HG03045 (cell line): ENCODE data around the gene RAB31.

Experiments
- ATAC-seq: cut with Tn5 transposase; IDR thresholded peaks from one replicate; pipeline ENCODE4 v1.9.1; 2021; ENCODE audit warnings: mild to moderate bottlenecking, moderate library complexity; ENCODE audit not compliant: unreplicated experiment

Gene RAB31

DNA sequence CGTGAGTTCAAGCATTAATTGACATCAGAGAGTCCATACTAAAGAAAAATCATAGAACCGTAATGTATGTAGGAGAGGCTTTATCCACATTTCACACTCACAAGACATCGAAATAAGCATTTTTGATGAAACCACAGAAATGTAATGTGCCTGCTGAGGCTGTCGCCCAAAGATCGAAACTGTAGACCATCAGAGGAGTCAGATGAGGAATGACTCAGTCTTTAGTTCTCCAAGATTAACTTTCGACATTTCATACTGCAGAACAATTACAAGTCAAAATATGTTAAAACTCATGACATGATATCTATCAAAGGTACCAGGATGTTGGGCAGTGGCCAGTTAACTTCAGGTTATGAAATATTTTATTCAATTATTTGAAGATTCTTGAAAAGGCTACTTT is 79.6 kb downstream of the RAB31 start:
- ATAC-seq, result no peak

DNA sequence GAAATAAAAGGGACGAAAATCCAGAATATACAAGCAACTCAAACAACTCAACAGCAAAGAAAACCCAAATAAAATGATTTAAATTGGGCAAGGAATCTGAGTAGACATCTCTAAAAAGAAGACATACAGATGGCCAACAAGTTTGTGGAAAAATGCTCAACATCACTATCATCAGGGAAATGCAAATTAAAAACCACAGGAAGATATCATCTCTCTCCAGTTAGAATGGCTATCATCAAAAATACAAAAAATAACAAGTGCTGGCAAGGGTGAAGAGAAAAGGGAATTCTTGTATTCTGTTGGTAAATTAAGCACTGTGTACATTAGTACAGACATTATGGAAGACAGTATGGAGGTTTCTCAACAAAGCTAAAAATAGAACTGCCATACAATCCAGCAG is 80.0 kb downstream of the RAB31 start:
- ATAC-seq, result no peak

DNA sequence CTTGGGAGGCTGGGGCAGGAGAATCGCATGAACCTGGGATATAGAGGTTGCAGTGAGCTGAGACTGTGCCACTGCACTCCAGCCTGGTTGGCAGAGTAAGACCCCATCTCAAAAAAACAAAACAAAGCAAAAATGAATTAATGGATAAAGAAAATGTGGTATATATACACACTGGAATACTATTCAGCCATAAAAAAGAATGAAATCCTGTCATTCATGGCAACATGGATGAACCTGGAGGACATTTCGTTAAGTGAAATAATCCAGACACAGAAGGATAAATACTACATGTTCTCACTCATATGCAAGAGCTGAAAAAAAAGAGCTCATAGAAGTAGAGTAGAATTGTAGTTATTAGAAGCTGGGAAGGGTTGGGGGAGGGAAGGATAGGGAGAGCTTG is 80.8 kb downstream of the RAB31 start:
- ATAC-seq, result no peak

DNA sequence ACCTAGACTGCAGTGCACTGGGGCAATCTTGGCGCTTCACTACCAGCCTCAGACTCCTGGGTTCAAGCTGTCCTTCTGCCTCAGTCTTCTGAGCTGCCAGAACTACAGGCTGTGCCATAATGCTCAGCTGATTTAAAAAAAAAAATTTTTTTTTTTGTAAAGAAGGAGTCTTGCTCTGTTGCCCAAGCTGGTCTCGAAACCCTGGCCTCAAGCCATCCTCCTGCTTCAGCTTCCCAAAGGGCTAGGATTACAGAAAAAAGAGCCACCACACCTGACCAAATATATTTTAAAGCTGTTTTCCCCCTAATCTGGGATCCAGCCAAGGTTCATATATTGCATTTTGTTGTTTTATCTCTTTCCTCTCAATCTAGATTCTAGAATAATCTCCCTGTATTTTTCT is 82.2 kb downstream of the RAB31 start:
- no peak for ATAC-seq

DNA sequence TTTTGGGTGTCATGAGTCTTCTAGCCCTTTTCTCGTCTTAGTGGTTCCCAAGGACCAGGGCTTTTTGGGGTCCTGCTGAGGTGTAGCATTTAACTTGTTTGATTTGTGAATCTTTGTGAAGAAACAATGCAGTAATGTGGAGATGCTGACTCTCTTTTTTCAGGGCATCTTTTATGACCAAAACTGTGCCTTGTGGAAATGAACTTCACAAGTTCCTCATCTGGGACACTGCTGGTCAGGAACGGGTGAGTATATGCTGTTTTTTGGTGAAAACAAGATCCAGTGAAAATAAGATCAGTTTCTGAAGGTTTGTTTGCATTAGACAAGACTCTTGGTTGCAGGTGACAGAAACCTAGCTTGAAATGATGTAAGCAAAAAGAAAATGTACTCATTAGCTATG is 83.9 kb downstream of the RAB31 start:
- no peak for ATAC-seq

DNA sequence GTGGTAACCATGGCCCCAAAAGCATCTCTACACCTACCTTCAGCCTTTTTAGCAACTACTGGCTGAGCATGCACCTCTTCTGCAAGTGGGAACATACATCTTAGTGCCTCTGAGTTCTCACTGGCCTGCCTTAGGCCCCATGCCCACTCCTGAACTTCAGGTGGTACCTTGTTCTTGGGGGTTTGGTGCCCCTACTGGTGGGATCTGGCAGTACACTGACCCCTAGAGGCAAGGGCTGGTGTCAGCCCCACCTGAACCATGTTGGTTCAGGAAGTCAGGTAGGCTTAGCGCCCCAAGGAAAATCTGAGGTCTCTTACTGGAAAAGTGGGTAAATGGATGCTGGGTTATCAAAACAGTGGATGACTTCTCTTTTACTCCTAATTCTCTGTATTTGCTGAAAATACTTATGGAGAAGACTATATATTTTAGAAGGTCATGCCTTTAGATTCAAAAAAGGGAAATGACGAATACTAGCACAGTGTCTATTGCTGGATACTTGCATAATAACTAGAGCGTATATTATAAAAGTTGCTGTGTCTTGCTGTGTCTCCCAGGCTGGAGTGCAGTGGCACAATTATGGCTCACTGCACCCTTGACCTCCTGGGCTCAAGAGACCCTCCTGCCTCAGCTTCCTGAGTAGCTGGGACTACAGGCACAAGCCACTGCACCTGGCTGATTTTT is 84.6 kb downstream of the RAB31 start:
- no peak for ATAC-seq

DNA sequence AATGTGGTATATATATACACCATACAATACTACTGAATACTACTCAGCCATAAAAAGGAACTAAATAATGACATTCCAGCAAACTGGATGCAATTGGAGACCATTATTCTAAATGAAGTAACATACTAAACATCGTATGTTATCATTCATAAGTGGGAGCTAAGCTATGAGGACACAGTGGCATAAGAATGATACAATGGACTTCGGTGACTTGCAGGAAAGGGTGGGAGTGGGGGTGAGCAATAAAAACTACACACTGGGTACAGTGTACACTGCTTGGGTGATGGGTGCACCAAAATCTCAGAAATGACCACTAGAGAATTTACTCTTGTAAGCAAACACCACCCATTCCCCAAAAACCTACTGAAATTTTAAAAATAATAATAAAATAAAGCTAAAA is 87.9 kb downstream of the RAB31 start:
- no peak for ATAC-seq

DNA sequence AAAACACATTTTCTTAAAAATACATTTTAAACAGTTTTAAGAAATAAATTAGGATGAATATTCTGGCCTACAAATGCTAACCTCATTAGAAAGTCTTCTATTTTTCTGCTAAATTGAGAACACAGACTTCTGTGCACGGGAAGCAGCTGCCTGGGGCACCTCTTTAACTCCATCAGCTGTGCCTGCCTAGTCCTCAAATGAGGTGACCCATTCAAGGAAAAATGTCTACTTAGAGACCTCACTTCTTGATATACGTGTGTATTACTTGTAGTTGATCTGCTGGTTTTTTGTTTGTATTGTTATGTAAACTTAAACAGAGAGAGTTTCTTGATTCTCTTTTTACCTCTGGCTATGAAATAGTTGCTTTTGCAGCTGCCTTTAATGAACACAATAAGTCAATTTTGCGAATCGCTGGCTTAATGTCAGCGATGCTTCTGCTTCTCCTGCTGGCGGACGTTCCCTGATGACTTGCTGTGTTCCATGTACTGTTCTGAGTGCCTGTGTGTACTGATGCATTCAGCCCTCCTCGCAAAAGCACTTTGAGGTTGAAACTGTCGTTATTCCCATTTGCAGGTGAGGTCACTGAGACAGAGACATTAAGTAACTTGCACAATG is 88.9 kb downstream of the RAB31 start:
- ATAC-seq, result no peak

DNA sequence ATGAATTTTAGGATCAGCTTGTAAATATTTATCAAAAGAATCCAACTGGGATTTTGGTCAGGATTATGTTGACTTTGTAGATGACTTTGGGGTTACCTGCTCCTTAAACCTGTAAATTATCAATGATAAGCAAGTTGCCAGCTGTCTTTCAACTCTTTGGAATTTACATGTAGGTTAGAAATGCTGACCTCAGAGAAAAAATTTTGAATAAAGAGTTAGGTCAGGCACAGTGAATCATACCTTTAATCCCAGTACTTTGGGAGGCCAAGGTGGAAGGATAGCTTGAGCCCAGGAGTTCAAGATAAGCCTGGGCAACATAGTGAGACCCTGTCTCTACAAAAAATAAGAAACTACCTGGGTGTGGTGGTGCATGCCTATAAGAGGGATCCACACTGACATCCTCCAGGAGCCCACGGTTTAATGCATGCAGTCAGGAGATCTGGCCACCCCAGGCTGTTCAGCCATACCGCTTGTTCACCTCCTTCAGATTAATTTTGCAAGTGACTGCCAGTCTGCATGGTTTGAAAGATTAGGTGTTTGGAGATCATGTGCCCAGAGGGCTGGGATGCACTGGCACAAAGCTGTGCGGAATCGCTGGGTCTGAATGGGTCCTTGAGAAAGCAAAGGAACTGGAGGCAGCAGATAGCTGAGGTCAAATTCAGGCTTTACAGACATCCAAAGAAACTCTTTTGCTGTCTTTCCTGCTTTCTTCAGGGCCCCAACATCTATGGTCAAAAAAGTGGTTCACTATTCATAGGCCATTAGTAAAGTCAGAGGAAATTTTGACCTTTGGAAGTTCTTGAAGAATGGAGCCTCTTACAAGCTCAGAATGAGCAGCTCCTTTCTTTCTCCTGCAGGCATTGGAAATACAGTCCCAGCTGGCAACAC is 94.3 kb downstream of the RAB31 start:
- ATAC-seq, result no peak

DNA sequence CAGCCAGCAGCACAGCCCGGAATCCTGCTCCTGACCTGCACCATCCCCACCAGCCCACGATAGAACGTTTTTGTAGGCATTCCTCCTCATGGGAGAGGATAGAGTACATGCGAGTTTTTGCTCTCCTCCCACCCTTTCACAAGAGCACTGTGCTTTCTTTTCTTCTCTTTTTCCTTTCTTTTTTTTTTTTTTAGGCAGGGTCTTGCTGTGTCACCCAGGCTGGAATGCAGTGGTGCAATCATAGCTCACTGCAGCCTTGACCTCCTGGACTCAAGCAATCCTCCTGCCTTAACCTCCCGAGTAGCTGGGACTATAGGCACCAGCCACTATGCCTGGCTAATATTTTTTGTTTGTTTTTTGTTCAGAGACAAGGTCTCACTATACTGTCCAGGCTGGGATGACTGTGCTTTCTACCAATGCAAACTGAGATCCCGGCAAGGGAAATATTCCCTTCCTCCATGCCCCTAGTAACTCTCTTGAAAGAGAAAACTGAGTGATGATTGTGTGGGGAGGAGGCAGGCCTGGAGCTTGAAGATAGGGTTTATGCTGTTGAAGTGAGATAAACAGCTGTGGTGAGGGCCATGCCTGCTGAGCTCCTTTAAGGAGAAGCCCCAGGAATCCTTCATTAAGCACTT is 95.1 kb downstream of the RAB31 start:
- ATAC-seq, result no peak

DNA sequence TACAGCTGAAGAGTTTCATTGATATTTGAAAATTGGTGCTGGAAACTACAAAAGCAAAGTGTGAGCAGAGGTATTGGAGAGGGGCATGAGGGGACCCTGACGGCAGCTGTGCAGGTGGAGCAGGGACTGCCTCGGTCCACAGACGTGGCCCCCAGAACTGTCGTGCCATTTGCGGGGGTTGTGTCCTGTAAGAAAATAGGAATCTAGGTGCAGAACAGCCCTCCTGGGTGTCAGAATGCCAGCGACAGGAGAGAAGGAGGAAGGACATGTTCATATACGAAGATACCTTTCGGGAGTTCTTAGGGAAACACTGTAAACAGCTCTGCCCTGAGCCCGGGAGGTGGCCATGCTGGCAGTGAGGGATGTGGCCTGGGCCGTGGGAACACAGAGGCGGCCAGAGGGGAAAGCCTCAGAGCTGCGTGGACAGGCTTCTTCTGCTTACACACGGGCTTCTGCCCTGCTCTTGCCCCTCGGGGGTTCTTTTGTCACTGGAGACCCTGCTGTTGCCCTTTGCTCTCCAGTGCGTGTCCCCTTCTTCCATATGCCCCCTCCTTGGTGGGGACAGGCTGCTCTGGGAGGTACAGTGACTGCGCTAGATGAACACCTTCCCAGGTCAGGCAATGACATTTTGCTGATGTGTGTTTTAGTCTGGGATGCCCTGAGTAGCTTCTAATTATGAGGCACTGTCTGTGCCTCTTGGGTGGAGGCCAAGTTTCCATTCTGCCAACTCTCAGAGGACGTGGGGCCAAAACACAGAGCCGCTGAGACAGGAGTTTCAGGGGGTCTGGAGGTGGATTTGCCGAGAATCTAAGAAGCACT is 95.8 kb downstream of the RAB31 start:
- no peak for ATAC-seq

DNA sequence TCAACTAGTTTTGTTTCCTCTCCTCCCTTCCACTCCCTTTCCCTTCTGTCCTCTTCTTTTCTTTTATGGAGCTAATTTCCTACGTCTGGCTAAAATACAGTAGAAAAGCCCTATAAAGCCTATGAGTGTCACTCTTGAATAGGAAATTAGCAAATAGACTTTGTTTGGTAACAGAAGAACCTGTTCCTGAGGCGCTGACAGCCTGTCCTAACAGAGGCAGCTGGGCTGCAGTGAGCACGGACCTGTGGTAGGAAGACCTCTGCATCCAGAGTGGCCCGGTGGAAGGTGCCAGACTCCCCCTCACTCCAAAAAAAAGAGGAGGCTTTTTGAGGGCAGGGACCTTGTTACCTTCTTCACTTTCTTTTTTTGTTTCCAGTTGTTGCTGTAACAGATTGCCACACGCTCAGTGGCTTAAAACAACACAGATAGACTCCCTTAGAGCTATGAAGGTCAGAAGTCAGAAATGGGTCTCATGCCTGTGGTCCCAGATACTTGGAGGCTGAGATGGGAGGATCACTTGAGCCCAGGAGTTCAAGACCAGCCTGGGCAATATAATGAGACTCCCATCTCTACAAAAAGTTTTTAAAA is 96.5 kb downstream of the RAB31 start:
- ATAC-seq, result no peak

DNA sequence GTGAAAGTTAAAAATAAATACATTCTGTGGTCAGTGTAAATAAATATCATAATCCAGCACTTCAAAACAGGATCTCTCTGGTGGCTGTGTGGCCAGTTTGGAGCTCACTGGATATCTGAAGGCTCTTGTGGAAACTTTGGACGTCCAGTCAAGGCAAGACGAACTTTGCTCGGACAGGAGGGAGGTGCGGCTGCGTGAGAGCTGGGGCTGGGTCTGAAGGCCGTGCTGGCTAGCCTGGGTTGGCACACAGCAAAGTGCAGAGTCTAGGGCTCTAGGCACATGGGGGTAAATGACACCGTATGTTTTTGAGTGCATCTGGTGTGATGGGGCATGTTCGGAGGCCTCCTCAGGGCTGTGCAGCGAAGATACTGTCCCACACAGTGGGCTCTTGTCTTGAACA is 98.8 kb downstream of the RAB31 start:
- ATAC-seq, result no peak

DNA sequence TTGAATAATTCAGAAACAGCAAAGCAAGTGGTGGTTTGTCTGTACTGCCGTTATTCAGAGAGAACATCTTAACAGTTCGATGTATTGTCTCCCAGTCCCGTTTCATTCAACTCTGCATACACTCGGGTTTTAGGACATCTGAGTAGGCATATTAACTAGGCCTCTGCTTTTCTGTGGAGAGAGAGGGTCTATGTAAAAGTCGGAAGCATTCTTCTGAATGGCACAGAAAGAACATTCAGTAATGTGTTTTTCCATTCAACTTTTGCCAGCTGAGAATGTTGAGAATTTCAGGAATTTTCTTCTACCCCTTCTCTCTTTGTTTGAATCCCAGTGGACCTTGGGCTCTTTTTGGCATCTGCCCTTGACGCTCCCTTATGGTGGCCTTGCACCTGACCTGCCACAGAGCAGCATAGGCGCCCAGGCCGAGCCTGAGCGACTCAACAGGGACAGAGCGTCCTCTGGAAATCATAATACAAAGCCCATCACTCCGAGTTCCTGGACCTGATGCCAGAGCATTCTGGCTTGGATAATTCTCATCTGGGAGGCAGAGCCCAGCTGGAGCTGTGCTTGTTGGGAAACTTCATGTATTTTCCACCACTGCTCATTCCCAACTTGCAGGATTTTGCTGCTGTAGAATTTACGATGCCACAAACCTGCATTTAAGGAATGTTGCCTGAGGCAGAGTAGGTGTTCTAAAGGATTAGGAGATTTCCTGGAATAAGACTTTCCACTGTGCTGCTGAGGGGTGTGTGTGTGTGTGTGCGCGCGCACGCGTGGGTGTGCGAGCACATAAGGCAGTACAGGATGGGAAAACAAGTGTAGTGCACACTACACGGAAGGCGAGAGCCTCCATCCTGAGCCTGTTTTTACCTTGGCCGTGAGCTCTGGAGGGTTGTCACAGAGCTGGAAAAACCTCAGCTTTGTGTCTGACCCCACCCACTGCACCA is 100.5 kb downstream of the RAB31 start:
- ATAC-seq, result no peak

DNA sequence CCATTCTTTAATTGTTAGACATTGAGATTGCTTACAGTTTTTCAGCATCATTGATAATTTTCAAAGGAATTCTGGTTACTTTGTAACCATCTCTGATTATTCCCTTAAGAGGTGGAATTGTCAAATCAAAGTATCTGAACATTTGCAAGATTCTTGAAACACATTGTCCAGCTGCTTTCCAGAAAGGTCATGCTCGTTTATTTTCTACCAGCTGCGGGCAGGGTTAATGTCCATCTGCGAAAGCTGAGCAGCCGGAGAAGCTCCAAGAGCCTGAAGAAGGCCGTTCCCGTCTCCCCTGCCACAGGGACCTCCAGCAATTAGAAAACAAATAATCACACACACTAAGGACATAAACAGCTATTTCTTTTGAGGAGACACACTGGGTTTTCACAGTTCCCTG is 101.6 kb downstream of the RAB31 start:
- ATAC-seq, result no peak

DNA sequence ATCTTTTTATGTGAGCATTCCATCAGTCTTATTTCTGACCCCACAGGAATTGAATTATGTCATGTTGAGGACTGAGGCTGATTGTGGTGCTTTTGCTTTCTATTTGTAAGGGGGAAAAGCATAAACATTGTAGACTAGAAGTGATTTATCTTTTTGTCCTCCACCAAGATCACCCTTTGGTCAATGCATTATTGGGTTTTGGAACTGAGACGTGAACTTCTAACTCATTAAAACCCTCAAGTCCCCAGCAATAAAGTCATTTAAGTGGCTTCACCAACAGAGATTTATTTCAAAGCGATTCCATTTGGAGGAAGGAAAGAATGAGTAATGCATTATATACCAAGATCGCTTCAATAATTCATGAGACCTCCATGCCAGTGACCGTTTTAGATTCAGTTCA is 102.2 kb downstream of the RAB31 start:
- no peak for ATAC-seq

DNA sequence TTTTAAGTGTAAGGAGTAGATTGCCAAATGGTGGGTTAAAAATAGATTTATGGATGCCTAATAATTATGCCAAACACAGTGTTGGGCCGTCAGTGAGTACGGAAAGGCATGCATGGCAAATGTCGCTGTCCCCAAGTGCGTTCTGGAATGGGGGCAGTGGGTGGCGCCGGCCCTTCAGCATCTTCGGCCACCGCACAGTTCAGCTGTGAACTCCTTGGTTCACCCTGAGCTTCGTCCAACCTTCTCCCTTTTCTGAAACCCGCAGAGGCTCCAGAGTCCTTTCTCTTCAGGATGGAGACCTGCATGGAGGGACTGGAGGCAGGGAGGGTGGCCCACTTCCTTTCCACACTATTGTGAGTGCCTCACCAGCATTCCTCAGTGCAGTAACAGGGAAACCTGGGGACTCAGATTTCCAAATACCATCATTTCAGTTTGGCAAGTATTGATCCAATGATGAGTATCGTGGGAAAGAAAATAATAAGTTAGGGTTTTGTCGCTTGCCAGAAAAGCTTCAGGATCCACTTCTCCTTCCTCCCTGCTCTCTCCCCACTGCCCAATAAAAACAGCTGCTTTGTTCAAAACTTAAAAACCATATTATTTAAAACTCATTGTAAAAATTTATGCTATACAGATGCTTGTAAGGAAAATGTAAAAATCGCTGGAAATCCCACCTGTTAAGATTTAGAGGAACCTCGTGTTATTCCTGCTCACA is 103.0 kb downstream of the RAB31 start:
- ATAC-seq, result no peak

DNA sequence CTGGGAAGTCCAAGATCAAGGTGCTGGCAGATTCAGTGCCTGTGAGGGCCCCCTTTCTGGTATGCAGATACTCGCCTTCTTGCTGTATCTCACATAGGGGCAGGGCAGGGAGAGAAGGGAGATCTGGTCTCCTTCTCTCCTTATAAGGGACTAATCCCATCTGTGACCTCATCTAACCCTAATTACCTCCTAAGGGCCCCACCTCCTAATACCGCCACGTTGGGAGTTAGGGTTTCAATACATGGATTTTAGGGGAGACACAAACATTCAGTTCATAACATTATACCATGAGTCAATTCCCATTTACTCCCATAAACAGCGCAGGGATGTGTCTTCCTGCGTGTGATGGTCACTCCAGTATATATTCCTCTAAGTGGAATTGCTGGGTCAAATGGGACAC is 103.9 kb downstream of the RAB31 start:
- ATAC-seq, result no peak

DNA sequence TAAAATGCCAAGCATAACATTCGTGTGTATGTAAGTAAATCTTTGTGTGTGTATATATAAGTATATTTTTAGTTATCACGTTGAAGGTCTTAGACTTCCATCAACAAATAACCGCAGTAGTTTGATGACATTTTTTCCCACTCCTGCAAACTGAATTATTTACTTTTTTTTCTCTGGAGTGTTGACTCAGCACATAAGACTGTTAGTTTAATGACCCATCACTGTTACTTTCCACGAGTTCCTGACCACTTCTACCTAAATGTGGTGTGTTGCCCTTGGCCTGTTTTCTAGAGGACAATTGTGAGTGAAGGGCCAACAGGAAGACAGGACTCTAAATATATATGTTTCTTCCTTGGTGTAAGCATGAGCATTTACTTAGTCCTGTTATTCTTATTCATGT is 106.3 kb downstream of the RAB31 start:
- ATAC-seq, result no peak
